Measurements from ENCODE around the gene PKMYT1.

DNA sequence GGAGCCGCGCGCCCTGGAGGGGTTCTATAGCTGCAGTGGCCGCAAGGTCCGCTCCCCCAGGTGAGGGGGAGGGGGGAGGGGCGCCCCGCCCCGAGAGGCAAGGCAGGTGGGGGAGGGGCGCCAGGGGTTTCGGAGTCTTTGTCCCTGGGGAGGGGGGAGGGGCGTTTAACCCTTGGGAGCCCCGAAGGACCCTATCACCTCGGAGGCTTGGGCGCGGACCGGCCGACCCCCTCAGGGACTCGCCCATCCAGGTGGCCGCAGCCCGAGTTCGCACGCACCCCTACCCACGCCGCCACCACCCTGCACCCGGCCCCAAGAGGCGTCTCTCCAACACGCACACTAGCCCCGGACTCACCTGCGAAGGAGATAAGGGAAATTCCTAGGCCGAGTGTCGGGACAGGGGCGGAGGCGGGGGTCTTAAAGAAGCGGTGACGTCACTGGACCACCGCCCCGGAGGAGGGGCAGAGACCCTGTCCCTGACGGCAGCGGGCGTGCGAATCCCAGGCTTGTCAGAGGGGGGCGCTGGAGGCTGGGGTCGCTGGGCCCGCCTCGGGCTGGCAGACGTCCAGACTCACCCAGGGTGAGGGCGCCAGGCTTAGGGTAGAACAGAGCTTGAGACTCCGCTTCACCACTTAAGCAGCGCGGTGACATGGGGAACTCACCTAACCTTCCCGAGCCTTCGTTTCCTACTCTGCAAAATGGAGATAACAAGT is 37.7 kb upstream of the PKMYT1 start, which contains the start of gene CLDN6:
- TF ChIP-seq, protein P1, sequence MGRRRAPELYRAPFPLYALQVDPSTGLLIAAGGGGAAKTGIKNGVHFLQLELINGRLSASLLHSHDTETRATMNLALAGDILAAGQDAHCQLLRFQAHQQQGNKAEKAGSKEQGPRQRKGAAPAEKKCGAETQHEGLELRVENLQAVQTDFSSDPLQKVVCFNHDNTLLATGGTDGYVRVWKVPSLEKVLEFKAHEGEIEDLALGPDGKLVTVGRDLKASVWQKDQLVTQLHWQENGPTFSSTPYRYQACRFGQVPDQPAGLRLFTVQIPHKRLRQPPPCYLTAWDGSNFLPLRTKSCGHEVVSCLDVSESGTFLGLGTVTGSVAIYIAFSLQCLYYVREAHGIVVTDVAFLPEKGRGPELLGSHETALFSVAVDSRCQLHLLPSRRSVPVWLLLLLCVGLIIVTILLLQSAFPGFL (CRISPR knock-in tag; IDR thresholded peaks at IDR 0.05) = no peak
- TF ChIP-seq HNRNPUL1 (IDR thresholded peaks at IDR 0.05; ENCODE audit: low read length) = no peak
- TF ChIP-seq PRPF4 (IDR thresholded peaks at IDR 0.05; ENCODE audit: insufficient read depth, low read depth, low read length, poor library complexity, severe bottlenecking) = no peak
- TF ChIP-seq EP300 (IDR thresholded peaks at IDR 0.05; ENCODE audit: low read length) = no peak
- TF ChIP-seq RBM34 (IDR thresholded peaks at IDR 0.05; ENCODE audit: borderline replicate concordance, insufficient read depth, low read length) = no peak
